Head of caudate nucleus (tissue), 42 donors: ENCODE data around the gene ARID3A.
"Not testable (repeated sequence)": the region's sequence is repeated elsewhere in the genome, so short reads cannot be mapped to it uniquely, and the experiment has no call there.

Experiments
- DNase-seq, 42 donors: peaks; one replicate each; pipeline versions ENCODE4 v3.0.0 to v3.0.0-alpha.2; 2020 to 2021; ENCODE audit warnings: mixed read lengths in 7 of 42
- intact Hi-C: fragments of 100-400 bp; cut with DNase I; formaldehyde crosslinking; loops from one replicate; pipeline ENCODE4 v1.15.0; 2022

ARID3A gene

GRCh38 chr19:954272-954671, 28.4 kb downstream of the ARID3A start:
- intact Hi-C loops = no loop called here
- DNase-seq = no peak

GRCh38 chr19:954672-955494, 29.0 kb downstream of the ARID3A start:
- intact Hi-C loops = no loop called here
- no peak for DNase-seq

- intact Hi-C loops = no loop called here
- no peak for DNase-seq
These were observed 30.2 kb downstream of the ARID3A start for GRCh38 chr19:955803-956765.

- no peak for DNase-seq
- intact Hi-C loops = no loop called here
These were observed 31.1 kb downstream of the ARID3A start for GRCh38 chr19:956766-957440.

GRCh38 chr19:957578-957977, 31.7 kb downstream of the ARID3A start:
- DNase-seq, intact Hi-C loops: not testable (repeated sequence)

- DNase-seq = peak; percentile 15 to 89 (median 61)
- intact Hi-C loops = no loop called here
These were observed 33.4 kb downstream of the ARID3A start for GRCh38 chr19:958967-959855.

GRCh38 chr19:960020-960419, 34.2 kb downstream of the ARID3A start:
- no peak for DNase-seq
- intact Hi-C loops = no loop called here

GRCh38 chr19:960601-960938, 34.7 kb downstream of the ARID3A start:
- intact Hi-C loops = no loop called here

GRCh38 chr19:961866-962620, 36.2 kb downstream of the ARID3A start:
- intact Hi-C loops = no loop called here
- no peak for DNase-seq

More at GRCh38 chr19:960601-960938, 34.7 kb downstream of the ARID3A start:
- DNase-seq = no peak

- intact Hi-C loops = no loop called here
- DNase-seq = no peak
These were observed 37.0 kb downstream of the ARID3A start for GRCh38 chr19:962683-963400.

- intact Hi-C loops = no loop called here
- no peak for DNase-seq
These were observed 37.7 kb downstream of the ARID3A start for GRCh38 chr19:963486-963951.

GRCh38 chr19:964116-964520, 38.3 kb downstream of the ARID3A start:
- intact Hi-C loops = no loop called here
- no peak for DNase-seq

GRCh38 chr19:964761-965694, 39.2 kb downstream of the ARID3A start:
- no peak for DNase-seq
- intact Hi-C loops = no loop called here

- intact Hi-C loops = no loop called here
- DNase-seq = no peak
These were observed 40.8 kb downstream of the ARID3A start for GRCh38 chr19:966485-967088.

- intact Hi-C loops = no loop called here
- DNase-seq = no peak
These were observed 44.9 kb downstream of the ARID3A start for GRCh38 chr19:970695-971094.

GRCh38 chr19:971795-972194, 46.0 kb downstream of the ARID3A start:
- DNase-seq = no peak
- intact Hi-C loops = no loop called here
